ENCODE results near the gene LETM1.

LETM1 gene

GRCh38 chr4:1856943-1857699, 1.2 kb upstream of the LETM1 start:
- H3K27me3 ChIP-seq (replicated peaks in 2 of 5; ENCODE audit: control insufficient read depth in 4 of 5, insufficient read depth in 5 of 5, low read length in 4 of 5), result no peaks in the 10 kb centered on the region
- no peak for DNase-seq
- 36% methylated on average over 26 of the region's 32 CpGs for WGBS (ENCODE audit: insufficient coverage)
- peak overlapping the region in 1 of 2 experiments; percentile 64 for H3K27ac ChIP-seq (ENCODE audit: insufficient read depth in 1 of 2, low read depth in 1 of 2, low read length in 2 of 2, poor library complexity in 1 of 2, severe bottlenecking in 2 of 2)
- ChIA-PET POLR2A (interaction anchor here (1.7 kb wide), 1 partner anchor 13 kb away, joined by 8 read pairs; the partner anchor contains the start of gene NSD2), CTCF (interaction anchor here (1.1 to 5.3 kb wide), 3 partner anchors 11 to 43 kb away, joined by 3 to 39 read pairs (median 6); no protein-coding TSS in a partner anchor)
- H3K4me1 ChIP-seq (ENCODE audit: control extremely low read depth in 1 of 4, control insufficient read depth in 4 of 4, insufficient read depth in 4 of 4, low read length in 3 of 4), result peaks cover 0 to 32% (median 26%) of the 10 kb centered on the region in 4 experiments
- no peaks in the 10 kb centered on the region for H3K9me3 ChIP-seq (ENCODE audit: control extremely low read depth in 1 of 5, control insufficient read depth in 4 of 5, insufficient read depth in 2 of 5, low read depth in 1 of 5, low read length in 4 of 5)
- H3K36me3 ChIP-seq (ENCODE audit: control insufficient read depth in 4 of 4, insufficient read depth in 4 of 4, low read length in 3 of 4), result peaks cover 0 to 9% (median 0%) of the 10 kb centered on the region in 4 experiments
- H3K4me3 ChIP-seq (ENCODE audit: control insufficient read depth in 1 of 7, extremely low read depth in 1 of 7, insufficient read depth in 4 of 7, low read depth in 2 of 7, low read length in 6 of 7), result peak overlapping the region; percentile 73 to 96 (median 83)

DNA sequence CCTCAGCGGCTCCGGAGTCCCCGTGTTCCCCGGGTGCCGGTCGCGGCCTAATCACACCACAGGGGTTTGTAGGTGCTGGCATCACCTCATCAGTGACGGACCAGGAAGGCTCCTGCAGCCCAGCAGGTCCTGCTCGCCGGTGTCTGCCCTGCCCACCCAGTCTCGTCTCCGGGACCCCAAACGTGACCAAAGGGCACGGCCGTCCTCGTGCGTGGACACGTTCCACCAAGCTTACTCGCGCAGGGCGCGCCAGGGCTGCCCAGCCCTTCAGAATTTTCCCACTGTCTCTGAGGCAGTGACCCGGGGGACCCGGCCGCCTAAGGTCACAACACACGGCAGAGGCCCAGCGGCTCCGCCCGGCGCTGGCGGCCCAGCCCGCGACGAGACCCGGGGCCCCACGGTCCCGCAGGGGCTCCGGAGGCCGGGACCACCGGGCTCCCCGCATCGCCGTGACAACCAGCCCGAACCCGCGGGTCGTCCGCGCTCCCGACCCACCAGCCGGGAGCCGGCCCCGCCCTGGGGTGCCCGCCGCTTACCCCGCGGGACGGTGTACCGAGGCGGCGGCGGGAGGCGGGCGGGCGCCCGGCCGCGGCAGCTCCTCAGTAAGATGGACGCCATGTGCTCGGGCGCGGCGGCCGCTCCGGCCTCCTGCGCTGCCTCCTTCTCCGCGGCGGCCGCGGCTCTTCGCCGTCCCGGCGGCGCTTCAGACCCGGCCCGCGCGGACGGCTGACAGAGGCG, 454 bp downstream of the LETM1 start:
- under 1% methylated on average over 83 of the region's 92 CpGs for WGBS (ENCODE audit: insufficient coverage)
- H3K36me3 ChIP-seq (ENCODE audit: control insufficient read depth in 4 of 4, insufficient read depth in 4 of 4, low read length in 3 of 4), result peaks cover 0 to 15% (median 1%) of the 10 kb centered on the region in 4 experiments

GRCh38 chr4:1854752-1855151, 1.2 kb downstream of the LETM1 start:
- POLR2A ChIA-PET, result interaction anchor here (0.6 kb wide), 1 partner anchor 28 kb away, joined by 3 read pairs; no protein-coding TSS in a partner anchor
- no peaks in the 10 kb centered on the region for H3K27me3 ChIP-seq (replicated peaks in 2 of 5; ENCODE audit: control insufficient read depth in 4 of 5, insufficient read depth in 5 of 5, low read length in 4 of 5)

More for the DNA sequence above, 454 bp downstream of the LETM1 start:
- peaks cover 0 to 24% (median 20%) of the 10 kb centered on the region in 4 experiments for H3K4me1 ChIP-seq (ENCODE audit: control extremely low read depth in 1 of 4, control insufficient read depth in 4 of 4, insufficient read depth in 4 of 4, low read length in 3 of 4)
- no peaks in the 10 kb centered on the region for H3K27me3 ChIP-seq (replicated peaks in 2 of 5; ENCODE audit: control insufficient read depth in 4 of 5, insufficient read depth in 5 of 5, low read length in 4 of 5)
- CTCF ChIA-PET, result interaction anchor here (0.6 to 5.3 kb wide), 4 partner anchors 20 to 689 kb away, joined by 3 to 39 read pairs (median 3); no protein-coding TSS in a partner anchor
- peak in 2 of 3 donors; percentile 16 to 37 for DNase-seq
- H3K4me3 ChIP-seq (ENCODE audit: control insufficient read depth in 1 of 7, extremely low read depth in 1 of 7, insufficient read depth in 4 of 7, low read depth in 2 of 7, low read length in 6 of 7), result peak overlapping the region; percentile 73 to 96 (median 83)
- POLR2A ChIA-PET, result interaction anchor here (0.6 to 1.7 kb wide), 2 partner anchors 15 to 27 kb away, joined by 3 to 8 read pairs; partner anchors contain the start of gene NSD2
- H3K27ac ChIP-seq (ENCODE audit: insufficient read depth in 1 of 2, low read depth in 1 of 2, low read length in 2 of 2, poor library complexity in 1 of 2, severe bottlenecking in 2 of 2), result peak overlapping the region; percentile 15 to 79
- H3K9me3 ChIP-seq (ENCODE audit: control extremely low read depth in 1 of 5, control insufficient read depth in 4 of 5, insufficient read depth in 2 of 5, low read depth in 1 of 5, low read length in 4 of 5), result no peaks in the 10 kb centered on the region

DNA sequence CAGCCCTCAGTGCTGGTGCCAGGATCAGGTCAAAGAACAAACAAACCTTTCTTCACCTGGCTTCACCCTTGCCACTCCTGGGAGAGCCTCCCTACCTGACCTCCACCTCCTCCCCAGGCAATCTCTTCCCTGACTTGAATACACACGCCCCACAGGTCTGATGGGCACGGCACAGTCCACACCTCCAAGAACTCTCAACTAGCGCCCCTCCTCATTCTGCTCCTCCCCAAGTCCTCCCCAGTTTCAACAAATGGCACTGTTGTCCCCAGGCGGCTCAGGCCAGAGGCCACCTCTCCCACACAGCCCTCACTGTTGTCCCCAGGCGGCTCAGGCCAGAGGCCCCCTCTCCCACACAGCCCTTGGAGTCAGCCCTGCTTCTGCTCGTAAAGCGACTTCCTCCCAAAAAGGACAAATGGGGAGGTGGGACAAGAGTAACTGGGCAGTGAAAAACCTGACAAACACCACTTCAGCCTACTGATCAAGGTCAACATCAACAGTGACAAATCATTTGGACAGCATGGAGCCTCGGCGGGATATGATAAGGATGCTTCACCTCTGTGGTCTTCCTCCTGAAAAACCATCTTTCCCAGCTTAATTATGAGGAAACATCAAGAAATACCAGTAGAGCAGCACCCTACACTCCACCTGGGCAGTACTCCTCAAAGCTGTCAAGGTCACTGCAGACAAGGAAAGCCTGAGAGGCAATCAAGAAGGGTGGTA, 2.9 kb downstream of the LETM1 start:
- Histone ChIP-seq H3K27me3 (replicated peaks in 2 of 5; ENCODE audit: control insufficient read depth in 4 of 5, insufficient read depth in 5 of 5, low read length in 4 of 5) (no peaks in the 10 kb centered on the region), H3K4me3 (ENCODE audit: control insufficient read depth in 1 of 7, extremely low read depth in 1 of 7, insufficient read depth in 4 of 7, low read depth in 2 of 7, low read length in 6 of 7) (no peak overlapping the region), H3K9me3 (ENCODE audit: control extremely low read depth in 1 of 5, control insufficient read depth in 4 of 5, insufficient read depth in 2 of 5, low read depth in 1 of 5, low read length in 4 of 5) (no peaks in the 10 kb centered on the region), H3K4me1 (ENCODE audit: control extremely low read depth in 1 of 4, control insufficient read depth in 4 of 4, insufficient read depth in 4 of 4, low read length in 3 of 4) (peaks cover 0 to 24% (median 20%) of the 10 kb centered on the region in 4 experiments), H3K36me3 (ENCODE audit: control insufficient read depth in 4 of 4, insufficient read depth in 4 of 4, low read length in 3 of 4) (peaks cover 0 to 20% (median 5%) of the 10 kb centered on the region in 4 experiments), H3K27ac (ENCODE audit: insufficient read depth in 1 of 2, low read depth in 1 of 2, low read length in 2 of 2, poor library complexity in 1 of 2, severe bottlenecking in 2 of 2) (no peak overlapping the region)
- ChIA-PET CTCF (interaction anchor here (1.0 to 2.1 kb wide), 3 partner anchors 10 to 105 kb away, joined by 3 to 6 read pairs (median 3); no protein-coding TSS in a partner anchor), POLR2A (no interaction called here)
- DNase-seq, result no peak
- WGBS (ENCODE audit: insufficient coverage), result 96% methylated on average over 7 of the region's 9 CpGs

More at GRCh38 chr4:1854752-1855151, 1.2 kb downstream of the LETM1 start:
- CTCF ChIA-PET, result interaction anchor here (0.6 to 5.3 kb wide), 3 partner anchors 45 to 690 kb away, joined by 3 to 39 read pairs (median 3); no protein-coding TSS in a partner anchor
- Histone ChIP-seq H3K9me3 (ENCODE audit: control extremely low read depth in 1 of 5, control insufficient read depth in 4 of 5, insufficient read depth in 2 of 5, low read depth in 1 of 5, low read length in 4 of 5) (no peaks in the 10 kb centered on the region), H3K27ac (ENCODE audit: insufficient read depth in 1 of 2, low read depth in 1 of 2, low read length in 2 of 2, poor library complexity in 1 of 2, severe bottlenecking in 2 of 2) (peak overlapping the region in 1 of 2 experiments; percentile 79), H3K36me3 (ENCODE audit: control insufficient read depth in 4 of 4, insufficient read depth in 4 of 4, low read length in 3 of 4) (peaks cover 0 to 15% (median 1%) of the 10 kb centered on the region in 4 experiments), H3K4me1 (ENCODE audit: control extremely low read depth in 1 of 4, control insufficient read depth in 4 of 4, insufficient read depth in 4 of 4, low read length in 3 of 4) (peaks cover 0 to 24% (median 20%) of the 10 kb centered on the region in 4 experiments), H3K4me3 (ENCODE audit: control insufficient read depth in 1 of 7, extremely low read depth in 1 of 7, insufficient read depth in 4 of 7, low read depth in 2 of 7, low read length in 6 of 7) (peak overlapping the region in 6 of 7 experiments; percentile 80 to 96 (median 87))
- no peak for DNase-seq
- WGBS (ENCODE audit: insufficient coverage), result 80% methylated on average over 1 of the region's 1 CpG

GRCh38 chr4:1851575-1852410, 4.2 kb downstream of the LETM1 start:
- no peak for DNase-seq
- peaks cover 0 to 27% (median 8%) of the 10 kb centered on the region in 4 experiments for H3K36me3 ChIP-seq (ENCODE audit: control insufficient read depth in 4 of 4, insufficient read depth in 4 of 4, low read length in 3 of 4)
- no peak overlapping the region for H3K27ac ChIP-seq (ENCODE audit: insufficient read depth in 1 of 2, low read depth in 1 of 2, low read length in 2 of 2, poor library complexity in 1 of 2, severe bottlenecking in 2 of 2)
- ChIA-PET POLR2A (no interaction called here), CTCF (interaction anchor here (1.2 to 2.4 kb wide), 3 partner anchors 9 to 103 kb away, joined by 3 to 15 read pairs (median 6); no protein-coding TSS in a partner anchor)
- no peaks in the 10 kb centered on the region for H3K27me3 ChIP-seq (replicated peaks in 2 of 5; ENCODE audit: control insufficient read depth in 4 of 5, insufficient read depth in 5 of 5, low read length in 4 of 5)
- WGBS (ENCODE audit: insufficient coverage), result 100% methylated on average over 13 of the region's 16 CpGs
- H3K9me3 ChIP-seq (ENCODE audit: control extremely low read depth in 1 of 5, control insufficient read depth in 4 of 5, insufficient read depth in 2 of 5, low read depth in 1 of 5, low read length in 4 of 5), result no peaks in the 10 kb centered on the region
- H3K4me1 ChIP-seq (ENCODE audit: control extremely low read depth in 1 of 4, control insufficient read depth in 4 of 4, insufficient read depth in 4 of 4, low read length in 3 of 4), result peaks cover 0 to 14% (median 10%) of the 10 kb centered on the region in 4 experiments
- no peak overlapping the region for H3K4me3 ChIP-seq (ENCODE audit: control insufficient read depth in 1 of 7, extremely low read depth in 1 of 7, insufficient read depth in 4 of 7, low read depth in 2 of 7, low read length in 6 of 7)

DNA sequence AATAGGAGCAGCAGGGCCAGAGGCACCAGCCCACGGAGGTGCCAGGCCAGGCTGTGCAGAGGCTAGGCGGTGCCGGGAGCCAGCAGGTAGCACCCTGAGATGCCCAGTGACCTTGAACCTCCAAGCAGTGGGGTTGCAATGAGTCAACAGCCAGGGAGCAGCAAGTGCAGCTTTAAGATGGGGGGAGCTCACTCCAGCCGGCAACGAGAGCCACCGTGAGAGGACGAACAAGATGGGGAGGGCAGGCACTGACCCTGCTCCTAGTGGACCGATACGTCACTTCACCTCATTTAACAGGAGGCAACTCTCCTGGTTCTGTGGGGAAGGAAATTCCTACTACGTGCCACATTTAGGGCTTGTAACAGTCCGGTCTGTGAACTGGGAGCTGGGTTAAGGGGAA, 4.8 kb downstream of the LETM1 start:
- no peak for DNase-seq
- Histone ChIP-seq H3K27ac (ENCODE audit: insufficient read depth in 1 of 2, low read depth in 1 of 2, low read length in 2 of 2, poor library complexity in 1 of 2, severe bottlenecking in 2 of 2) (no peak overlapping the region), H3K27me3 (replicated peaks in 2 of 5; ENCODE audit: control insufficient read depth in 4 of 5, insufficient read depth in 5 of 5, low read length in 4 of 5) (no peaks in the 10 kb centered on the region), H3K9me3 (ENCODE audit: control extremely low read depth in 1 of 5, control insufficient read depth in 4 of 5, insufficient read depth in 2 of 5, low read depth in 1 of 5, low read length in 4 of 5) (no peaks in the 10 kb centered on the region), H3K4me1 (ENCODE audit: control extremely low read depth in 1 of 4, control insufficient read depth in 4 of 4, insufficient read depth in 4 of 4, low read length in 3 of 4) (peaks cover 0 to 11% (median 8%) of the 10 kb centered on the region in 4 experiments), H3K4me3 (ENCODE audit: control insufficient read depth in 1 of 7, extremely low read depth in 1 of 7, insufficient read depth in 4 of 7, low read depth in 2 of 7, low read length in 6 of 7) (no peak overlapping the region), H3K36me3 (ENCODE audit: control insufficient read depth in 4 of 4, insufficient read depth in 4 of 4, low read length in 3 of 4) (peaks cover 0 to 34% (median 12%) of the 10 kb centered on the region in 4 experiments)
- POLR2A ChIA-PET, result no interaction called here
- CTCF ChIA-PET, result interaction anchor here (2.1 to 2.4 kb wide), 2 partner anchors 48 to 103 kb away, joined by 6 to 15 read pairs; no protein-coding TSS in a partner anchor
- WGBS (ENCODE audit: insufficient coverage), result 87% methylated on average over 7 of the region's 11 CpGs

All from common myeloid progenitor, CD34-positive (primary cell).